Gastroesophageal sphincter (tissue), 3 donors: ENCODE data around the gene LDAF1.

Experiments used
- EP300 ChIP-seq: sonication (generic); formaldehyde crosslinking; IDR thresholded peaks from one replicate; pipeline ENCODE4 v1.6.1; 2017; ENCODE audit warnings: antibody characterized with exemption, mild to moderate bottlenecking
- POLR2AphosphoS5 ChIP-seq: sonication (generic); formaldehyde crosslinking; IDR thresholded peaks from one replicate; pipeline ENCODE4 v1.6.1; 2017; ENCODE audit warnings: antibody characterized with exemption
- TF ChIP-seq, protein P1 (sequence below), 4 experiments: fragments of 200-600 bp in 2 of 4; fragments of 450-650 bp in 2 of 4; sonication (generic) in 1 of 4; IDR thresholded peaks; one replicate each; pipeline ENCODE4 v1.5.1; 2017 to 2019; ENCODE audit warnings: antibody characterized with exemption in 4 of 4, mild to moderate bottlenecking in 2 of 4, moderate library complexity in 2 of 4

DNA sequence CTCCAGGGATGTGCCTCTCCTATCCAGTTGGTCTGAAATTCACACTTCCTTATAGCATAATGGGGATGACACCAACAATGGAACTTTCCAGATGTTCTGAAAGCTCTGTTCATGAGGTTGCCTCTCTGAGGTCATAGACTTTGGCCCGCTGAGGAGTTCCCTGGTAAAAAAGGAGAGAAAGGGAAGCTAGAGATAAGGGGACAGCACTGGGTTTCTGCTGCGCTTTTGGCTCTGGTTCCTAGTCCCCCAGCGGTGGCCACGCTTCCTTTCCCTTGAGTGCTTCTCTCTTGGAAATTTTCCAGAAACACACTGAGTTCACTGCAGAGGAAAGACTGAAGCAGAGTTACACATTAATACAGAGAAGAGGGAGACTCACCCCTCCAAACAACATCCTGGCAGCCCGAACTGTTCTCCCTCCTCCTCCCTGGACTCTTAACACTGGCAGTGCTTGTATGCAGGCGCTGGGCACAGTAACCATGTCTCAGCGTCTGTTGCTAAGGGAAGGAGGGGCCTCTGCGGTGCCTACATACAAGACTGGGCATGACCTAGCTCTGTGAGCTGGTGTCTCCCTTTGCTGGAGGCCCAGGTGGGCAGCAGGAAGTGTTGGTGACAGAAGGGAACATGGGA lies 8.0 kb upstream of the LDAF1 start, which contains the start of gene DNAH3:
- TF ChIP-seq EP300 (no peak), POLR2AphosphoS5 (no peak)
- TF ChIP-seq, protein P1, sequence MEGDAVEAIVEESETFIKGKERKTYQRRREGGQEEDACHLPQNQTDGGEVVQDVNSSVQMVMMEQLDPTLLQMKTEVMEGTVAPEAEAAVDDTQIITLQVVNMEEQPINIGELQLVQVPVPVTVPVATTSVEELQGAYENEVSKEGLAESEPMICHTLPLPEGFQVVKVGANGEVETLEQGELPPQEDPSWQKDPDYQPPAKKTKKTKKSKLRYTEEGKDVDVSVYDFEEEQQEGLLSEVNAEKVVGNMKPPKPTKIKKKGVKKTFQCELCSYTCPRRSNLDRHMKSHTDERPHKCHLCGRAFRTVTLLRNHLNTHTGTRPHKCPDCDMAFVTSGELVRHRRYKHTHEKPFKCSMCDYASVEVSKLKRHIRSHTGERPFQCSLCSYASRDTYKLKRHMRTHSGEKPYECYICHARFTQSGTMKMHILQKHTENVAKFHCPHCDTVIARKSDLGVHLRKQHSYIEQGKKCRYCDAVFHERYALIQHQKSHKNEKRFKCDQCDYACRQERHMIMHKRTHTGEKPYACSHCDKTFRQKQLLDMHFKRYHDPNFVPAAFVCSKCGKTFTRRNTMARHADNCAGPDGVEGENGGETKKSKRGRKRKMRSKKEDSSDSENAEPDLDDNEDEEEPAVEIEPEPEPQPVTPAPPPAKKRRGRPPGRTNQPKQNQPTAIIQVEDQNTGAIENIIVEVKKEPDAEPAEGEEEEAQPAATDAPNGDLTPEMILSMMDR (IDR thresholded peaks at IDR 0.05): no peak
